Glutamatergic neuron (in vitro differentiated cells): ENCODE data around the gene CD244. TPM values are rescaled to one million over a fixed set of nuclear protein-coding genes. Genes with fewer than 3 reads are reported as not detected.

ENCODE experiments used
- total RNA-seq: library from RNA; stranded (reverse); fragmentation: NEBNext Ultra II Directional; extraction: Animal tissue kit (Norgen Biotek cat#: 25700); gene quantifications from one replicate; pipeline ENCODE4 v1.2.1, GENCODE V29; 2021; ENCODE audit not compliant: unreplicated experiment

Gene CD244
- total RNA-seq, 1 donor from 2014 or later: not detected

Other genes with a start within 250 kb of the CD244 start
- gene SLAMF1, start 215.8 kb downstream of the CD244 start, total RNA-seq: not detected
- gene CD48, start 151.1 kb downstream of the CD244 start, total RNA-seq: not detected
- gene SLAMF7, start 123.6 kb downstream of the CD244 start, total RNA-seq: not detected
- gene LY9, start 66.7 kb downstream of the CD244 start, total RNA-seq: not detected
- not detected for gene ITLN1, start 22.3 kb upstream of the CD244 start, total RNA-seq
- gene ITLN2, start 91.9 kb upstream of the CD244 start, total RNA-seq: not detected
- gene F11R, start 158.3 kb upstream of the CD244 start, total RNA-seq: 7.7 TPM
- gene TSTD1, start 176.1 kb upstream of the CD244 start, total RNA-seq: 24.2 TPM
- 158 TPM for gene USF1, start 183.1 kb upstream of the CD244 start, total RNA-seq
- not detected for gene ARHGAP30, start 207.0 kb upstream of the CD244 start, total RNA-seq
- 0.39 TPM for gene NECTIN4, start 226.7 kb upstream of the CD244 start, total RNA-seq
- 10.9 TPM for gene KLHDC9, start 235.5 kb upstream of the CD244 start, total RNA-seq